ENCODE data around the gene WNT4.

The WNT4 gene

DNA sequence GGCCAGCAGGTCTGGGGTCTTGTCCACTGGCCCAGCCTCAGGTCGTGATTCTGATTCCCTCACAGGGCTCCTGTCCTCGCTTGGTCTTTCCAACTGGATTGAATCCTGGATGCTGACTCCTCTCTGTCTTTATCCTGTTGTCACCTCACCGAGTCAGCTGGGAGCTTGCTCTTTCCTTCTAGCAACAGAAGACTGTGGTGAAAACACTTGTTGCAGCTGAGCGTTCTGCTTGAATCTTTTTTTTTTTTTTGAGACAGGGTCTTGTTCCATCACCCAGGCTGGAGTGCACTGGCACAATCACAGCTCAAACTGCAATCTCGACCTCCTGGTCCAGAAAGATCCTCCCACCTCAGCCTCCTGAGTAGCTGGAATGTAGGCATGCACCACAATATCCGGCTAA, 8.0 kb upstream of the WNT4 start:
- TF ChIP-seq Cebpa-rat (IDR thresholded peaks at IDR 0.05) = no peak
- no peak overlapping the region for H3K9ac ChIP-seq
- H3K27ac ChIP-seq = no peak overlapping the region
- no peaks in the 10 kb centered on the region for H3K9me3 ChIP-seq
- no peaks in the 10 kb centered on the region for H3K27me3 ChIP-seq
- H4K20me1 ChIP-seq = no peaks in the 10 kb centered on the region
- peaks cover 51% of the 10 kb centered on the region for H3K4me1 ChIP-seq
- H3K4me2 ChIP-seq = no peak overlapping the region
- no peaks in the 10 kb centered on the region for H3K36me3 ChIP-seq
- no peak overlapping the region for H3K4me3 ChIP-seq

DNA sequence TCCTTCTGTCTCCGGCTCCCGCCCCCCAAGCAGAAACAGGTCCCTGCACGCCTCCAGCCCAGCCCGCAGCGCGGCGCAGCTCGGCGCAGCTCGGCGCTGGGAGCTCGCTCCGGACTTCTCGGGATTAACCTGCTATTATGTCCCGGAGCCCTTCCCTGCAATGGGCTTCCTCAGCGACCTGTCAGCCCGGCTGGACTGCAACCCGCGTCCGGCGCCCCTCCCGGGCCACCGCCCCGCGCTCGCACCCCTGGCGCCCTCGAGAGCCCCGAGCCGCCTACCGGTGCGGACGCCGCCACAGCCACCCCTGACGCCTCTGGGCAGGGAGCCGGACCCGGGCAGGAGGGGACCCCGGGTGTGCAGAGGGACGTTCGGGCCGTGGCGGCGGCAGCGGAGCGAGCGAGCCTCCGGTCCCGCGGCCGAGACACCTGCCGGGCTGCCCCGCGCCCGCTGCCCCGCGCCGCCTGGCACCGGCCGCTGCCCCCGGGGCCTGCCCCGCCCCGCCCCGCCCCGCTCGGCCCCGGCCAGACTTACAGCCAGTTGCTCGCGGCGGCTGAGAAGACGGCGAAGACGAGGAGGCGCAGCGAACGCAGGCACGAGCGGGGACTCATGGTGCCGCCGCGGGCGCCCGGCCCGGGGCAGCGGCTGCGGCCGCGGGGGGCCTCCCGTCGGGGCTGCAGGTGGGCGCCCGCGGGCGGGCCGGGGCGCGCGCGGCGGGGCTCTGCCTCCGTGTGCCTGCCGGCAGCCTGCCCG, 407 bp downstream of the WNT4 start:
- Histone ChIP-seq H3K4me1 (peaks cover 31% of the 10 kb centered on the region), H3K9ac (no peak overlapping the region), H3K36me3 (no peaks in the 10 kb centered on the region), H4K20me1 (peaks cover 43% of the 10 kb centered on the region), H3K27me3 (peaks cover 63% of the 10 kb centered on the region), H3K4me3 (peak overlapping the region; percentile 64), H3K27ac (no peak overlapping the region), H3K4me2 (peak overlapping the region; percentile 90), H3K9me3 (no peaks in the 10 kb centered on the region)
- TF ChIP-seq Cebpa-rat (IDR thresholded peaks at IDR 0.05) = no peak

DNA sequence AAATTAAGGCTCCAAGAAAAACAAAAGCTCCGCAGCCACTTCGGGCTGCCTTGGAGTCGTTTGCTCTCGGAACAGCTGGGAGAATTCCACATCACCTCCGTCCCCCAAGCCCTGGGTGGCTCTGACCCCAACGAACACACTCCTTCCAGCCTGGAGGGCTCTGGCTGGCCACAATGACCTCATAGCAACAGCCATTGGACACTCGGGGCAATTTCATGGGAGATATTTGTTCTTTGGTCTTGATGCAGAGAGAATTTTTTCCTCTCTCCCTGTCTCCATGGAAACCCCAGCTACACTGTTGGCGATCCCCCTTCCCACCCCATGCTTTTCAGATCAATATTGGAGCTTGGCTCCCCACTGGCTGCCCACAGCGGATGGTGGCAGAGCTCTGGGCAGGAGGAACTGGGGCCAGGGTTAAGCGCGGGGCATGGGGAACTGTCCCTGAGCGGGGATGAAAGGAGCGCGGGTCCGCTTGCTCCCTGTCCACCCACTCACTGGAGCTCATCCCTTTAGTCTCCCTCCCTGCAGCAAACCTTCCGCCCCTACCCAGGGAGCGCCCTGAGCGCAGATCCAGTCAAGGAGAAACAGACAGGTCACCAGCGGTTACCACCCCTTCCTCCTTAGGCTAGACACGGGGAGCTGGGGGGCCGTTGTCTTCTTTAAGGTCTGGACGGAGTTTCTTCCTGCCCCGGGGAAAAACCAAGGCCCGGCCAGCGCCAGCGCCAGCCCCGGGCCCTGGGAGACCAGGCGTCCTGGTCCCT, 1.2 kb downstream of the WNT4 start:
- TF ChIP-seq Cebpa-rat (IDR thresholded peaks at IDR 0.05) = no peak
- no peak overlapping the region for H3K9ac ChIP-seq
- H3K4me2 ChIP-seq = peak overlapping the region; percentile 90

DNA sequence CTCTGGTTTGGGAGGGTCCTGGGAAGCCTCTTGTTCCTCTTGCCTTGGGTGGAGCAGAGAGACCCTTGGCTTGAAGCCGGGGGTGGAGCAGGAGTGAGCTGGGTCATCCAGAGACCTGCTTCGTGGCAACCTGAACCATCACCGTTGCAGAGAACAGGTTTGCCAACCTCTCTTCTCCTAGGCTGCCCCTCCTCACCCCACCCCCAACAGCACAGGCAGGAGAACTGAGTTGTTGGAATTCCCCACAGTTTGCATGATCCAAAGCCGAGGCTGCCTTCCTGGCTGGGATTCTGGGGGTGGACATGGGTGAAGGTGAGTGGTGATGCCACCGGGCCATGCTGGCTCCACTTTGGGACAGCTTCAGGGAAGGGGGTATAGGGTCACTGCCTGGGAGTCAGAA, 2.2 kb downstream of the WNT4 start:
- Histone ChIP-seq H3K9ac (no peak overlapping the region), H3K4me3 (no peak overlapping the region), H3K27ac (no peak overlapping the region), H3K27me3 (peaks cover 63% of the 10 kb centered on the region), H3K4me2 (no peak overlapping the region), H3K9me3 (no peaks in the 10 kb centered on the region), H3K4me1 (peaks cover 44% of the 10 kb centered on the region), H3K36me3 (no peaks in the 10 kb centered on the region), H4K20me1 (peaks cover 55% of the 10 kb centered on the region)
- TF ChIP-seq Cebpa-rat (IDR thresholded peaks at IDR 0.05) = no peak

More for the DNA sequence above, 1.2 kb downstream of the WNT4 start:
- peaks cover 51% of the 10 kb centered on the region for H4K20me1 ChIP-seq
- peak overlapping the region; percentile 64 for H3K4me3 ChIP-seq
- H3K27me3 ChIP-seq = peaks cover 63% of the 10 kb centered on the region
- H3K4me1 ChIP-seq = peaks cover 39% of the 10 kb centered on the region
- H3K36me3 ChIP-seq = no peaks in the 10 kb centered on the region
- H3K27ac ChIP-seq = no peak overlapping the region
- no peaks in the 10 kb centered on the region for H3K9me3 ChIP-seq

DNA sequence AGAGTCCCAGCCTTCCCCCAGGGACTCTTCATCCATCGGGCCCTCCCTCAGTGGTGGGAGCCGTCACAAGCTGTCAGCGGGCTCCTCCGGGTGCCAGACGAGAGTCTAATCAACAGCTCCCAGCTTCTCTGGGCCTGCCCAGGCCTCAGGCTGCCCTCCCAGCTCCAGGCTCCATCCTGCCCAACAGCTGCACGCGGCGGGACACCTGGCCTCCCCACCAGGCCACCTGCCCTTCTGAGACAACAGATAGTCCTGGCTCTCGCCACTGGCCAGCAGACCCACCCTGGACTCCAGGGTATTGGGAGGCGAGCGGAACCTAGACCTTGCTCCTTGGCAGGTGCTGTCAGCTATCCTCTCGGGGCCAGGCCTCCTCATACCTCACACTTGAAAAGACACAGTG, 3.1 kb downstream of the WNT4 start:
- no peak for TF ChIP-seq Cebpa-rat (IDR thresholded peaks at IDR 0.05)
- no peaks in the 10 kb centered on the region for H3K36me3 ChIP-seq
- H3K4me2 ChIP-seq = no peak overlapping the region
- no peaks in the 10 kb centered on the region for H3K9me3 ChIP-seq
- no peak overlapping the region for H3K9ac ChIP-seq
- no peak overlapping the region for H3K4me3 ChIP-seq
- H3K27ac ChIP-seq = no peak overlapping the region
- peaks cover 44% of the 10 kb centered on the region for H3K4me1 ChIP-seq
- H3K27me3 ChIP-seq = peaks cover 55% of the 10 kb centered on the region
- H4K20me1 ChIP-seq = peaks cover 55% of the 10 kb centered on the region

DNA sequence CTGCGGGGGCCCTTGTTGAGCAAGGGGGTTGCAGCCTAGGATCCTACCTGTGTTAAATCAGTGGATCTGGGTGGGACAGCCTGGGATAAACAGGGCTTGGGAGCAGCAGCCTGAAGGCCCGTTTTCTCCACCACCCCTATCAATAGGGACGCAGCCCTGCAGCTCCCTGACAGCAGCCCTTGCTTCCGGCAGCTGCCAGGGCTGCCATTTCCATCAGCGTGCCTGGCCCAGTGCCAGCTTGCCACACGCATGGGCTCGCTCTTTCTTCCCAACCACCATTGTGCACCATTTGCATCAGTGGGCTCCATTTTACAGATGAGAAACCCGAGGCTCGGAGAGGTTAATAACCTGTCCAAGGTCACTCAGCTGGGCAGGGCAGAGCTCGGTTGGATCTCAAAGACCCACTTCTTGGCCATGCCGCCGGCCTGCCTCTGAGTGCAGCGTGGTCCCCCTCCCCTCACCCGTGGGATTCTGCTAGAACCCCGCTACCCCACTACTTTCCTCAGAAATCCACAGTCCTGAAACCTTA, 3.8 kb downstream of the WNT4 start:
- H3K4me3 ChIP-seq = no peak overlapping the region
- no peak for TF ChIP-seq Cebpa-rat (IDR thresholded peaks at IDR 0.05)
- no peak overlapping the region for H3K9ac ChIP-seq
- peaks cover 45% of the 10 kb centered on the region for H3K4me1 ChIP-seq
- peaks cover 49% of the 10 kb centered on the region for H4K20me1 ChIP-seq
- no peak overlapping the region for H3K27ac ChIP-seq
- peaks cover 48% of the 10 kb centered on the region for H3K27me3 ChIP-seq
- H3K9me3 ChIP-seq = no peaks in the 10 kb centered on the region
- no peaks in the 10 kb centered on the region for H3K36me3 ChIP-seq
- peak overlapping the region; percentile 35 for H3K4me2 ChIP-seq

DNA sequence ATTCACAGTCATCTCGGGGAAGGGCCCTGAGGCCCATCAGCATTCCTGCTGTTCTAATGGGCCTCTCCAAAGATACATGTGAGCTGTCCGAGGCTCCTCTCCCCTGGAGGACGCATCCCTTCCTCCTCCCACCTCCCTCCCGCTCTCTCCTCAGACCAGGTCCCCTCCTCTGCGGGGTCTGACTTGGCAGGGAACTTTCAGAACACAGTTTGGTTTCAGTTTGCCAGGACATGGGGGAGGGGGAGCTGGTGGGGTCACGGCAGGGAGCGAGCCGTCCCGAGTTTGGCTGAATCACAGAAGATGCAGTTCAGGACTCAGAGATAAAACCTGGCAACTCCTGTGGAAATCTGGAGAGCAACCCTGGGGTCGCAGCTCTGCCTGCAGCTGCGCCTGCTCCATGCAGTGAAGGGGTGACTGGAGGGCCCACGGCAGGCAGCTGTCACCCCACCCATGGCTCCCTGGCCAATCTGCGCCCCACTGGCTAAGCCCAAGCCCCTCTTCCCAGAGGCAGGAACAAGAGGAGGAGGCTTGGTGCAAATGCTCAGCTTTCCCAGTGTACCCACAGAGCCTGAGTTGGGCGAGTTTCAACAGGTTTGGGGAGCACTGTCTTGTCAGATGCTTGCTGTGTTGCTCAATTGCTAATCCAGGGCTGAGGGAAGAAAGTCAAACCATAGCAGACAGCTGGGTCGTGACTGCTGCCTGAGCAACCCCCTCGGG, 5.7 kb downstream of the WNT4 start:
- H4K20me1 ChIP-seq = peaks cover 39% of the 10 kb centered on the region
- no peak overlapping the region for H3K4me3 ChIP-seq
- peaks cover 30% of the 10 kb centered on the region for H3K27me3 ChIP-seq
- H3K9me3 ChIP-seq = no peaks in the 10 kb centered on the region
- H3K36me3 ChIP-seq = no peaks in the 10 kb centered on the region
- H3K4me1 ChIP-seq = peaks cover 50% of the 10 kb centered on the region
- TF ChIP-seq Cebpa-rat (IDR thresholded peaks at IDR 0.05) = no peak
- peak overlapping the region; percentile 42 for H3K4me2 ChIP-seq
- no peak overlapping the region for H3K9ac ChIP-seq
- no peak overlapping the region for H3K27ac ChIP-seq

DNA sequence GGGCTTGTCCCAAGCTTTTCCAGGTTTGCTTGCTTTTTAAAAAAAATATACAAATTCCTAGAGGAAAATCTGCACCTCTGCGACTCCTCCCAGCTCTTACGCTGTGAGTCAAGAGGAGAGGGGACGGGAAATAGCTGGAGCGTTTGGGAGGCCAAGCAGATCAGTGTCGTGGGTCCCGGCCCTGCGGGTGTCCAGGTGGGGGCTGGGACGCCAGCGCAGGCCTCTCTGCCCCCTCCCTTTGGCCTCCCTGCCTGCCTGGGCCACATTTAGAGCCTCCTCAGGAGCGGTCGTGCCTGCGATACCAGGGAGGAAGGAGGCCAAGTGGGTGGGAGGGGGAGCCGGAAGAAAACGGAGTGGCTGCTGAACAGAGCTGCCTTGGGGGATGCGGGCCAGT, 9.0 kb downstream of the WNT4 start:
- Histone ChIP-seq H3K4me3 (no peak overlapping the region), H3K4me2 (peak overlapping the region; percentile 11; the same call in 1 of the 2 replicates), H3K9me3 (no peaks in the 10 kb centered on the region), H3K27ac (no peak overlapping the region), H3K36me3 (no peaks in the 10 kb centered on the region), H4K20me1 (peaks cover 15% of the 10 kb centered on the region), H3K9ac (no peak overlapping the region), H3K27me3 (no peaks in the 10 kb centered on the region; the same call in 1 of the 2 replicates), H3K4me1 (peaks cover 43% of the 10 kb centered on the region)
- no peak for TF ChIP-seq Cebpa-rat (IDR thresholded peaks at IDR 0.05)

DNA sequence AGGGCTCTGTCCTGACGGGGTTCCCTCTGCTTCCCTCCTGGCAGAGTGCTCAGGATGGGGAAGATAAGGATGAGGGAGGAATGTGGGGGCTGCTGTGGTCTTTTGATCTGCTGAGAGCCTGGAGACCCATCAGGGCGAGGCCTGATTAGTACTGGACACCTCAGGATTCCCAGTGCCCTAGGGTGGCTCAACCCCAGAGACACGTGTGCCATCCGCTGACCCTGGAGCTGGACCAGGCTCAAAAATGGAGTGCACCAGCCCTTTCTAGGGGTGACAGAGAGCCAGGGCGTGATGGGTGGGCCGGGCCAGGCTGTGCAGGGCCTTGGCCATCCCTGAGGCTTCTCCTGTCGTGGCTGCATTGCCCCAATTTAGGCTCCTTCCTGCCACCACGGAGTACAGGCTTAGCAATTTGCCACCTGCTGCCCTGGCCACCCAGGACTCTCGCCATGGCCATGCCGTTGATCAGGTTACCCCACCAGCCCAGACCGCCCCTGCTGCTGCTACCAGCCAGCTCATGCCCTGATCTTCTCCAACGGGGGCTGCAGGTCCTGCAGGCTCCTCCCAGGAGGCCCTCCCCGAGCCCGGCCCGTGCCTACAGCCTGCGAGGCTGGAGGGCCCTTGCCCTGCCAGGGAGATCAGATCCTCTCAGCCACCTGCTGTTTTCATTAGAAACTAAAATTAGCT, 9.5 kb downstream of the WNT4 start:
- no peak overlapping the region for H3K4me3 ChIP-seq
- no peaks in the 10 kb centered on the region for H3K36me3 ChIP-seq
- no peaks in the 10 kb centered on the region for H3K9me3 ChIP-seq
- H4K20me1 ChIP-seq = peaks cover 15% of the 10 kb centered on the region
- H3K4me1 ChIP-seq = peaks cover 38% of the 10 kb centered on the region
- H3K27ac ChIP-seq = no peak overlapping the region
- H3K4me2 ChIP-seq = peak overlapping the region; percentile 11; the same call in 1 of the 2 replicates
- TF ChIP-seq Cebpa-rat (IDR thresholded peaks at IDR 0.05) = no peak
- no peak overlapping the region for H3K9ac ChIP-seq
- no peaks in the 10 kb centered on the region; the same call in 1 of the 2 replicates for H3K27me3 ChIP-seq

Measured in BLaER1 (cell line).